ENCODE results near the gene TMEM120A. TPM values are rescaled to one million over a fixed set of nuclear protein-coding genes. Genes with fewer than 3 reads are reported as not detected.
A peak's percentile ranks its signal among the peaks of the same experiment; 100 is the strongest.
"Not testable (repeated sequence)": the region's sequence is repeated elsewhere in the genome, so short reads cannot be mapped to it uniquely, and the experiment has no call there.

Gene TMEM120A
- total RNA-seq = 163 TPM
- long read RNA-seq, transcript TMEM120A-214 (12 exons, 1,456 nt) = major isoform, 183 of 250 reads
- long read RNA-seq, transcript TMEM120A-203 (12 exons, 1,161 nt) = minor isoform, 9 of 250 reads
- long read RNA-seq, transcript TMEM120A-204 (11 exons, 1,352 nt) = minor isoform, 18 of 250 reads
- long read RNA-seq, partial matches to known transcripts = 11 of 250 reads
- long read RNA-seq, other reads (novel, unspliced or antisense) = 29 of 250 reads

DNA sequence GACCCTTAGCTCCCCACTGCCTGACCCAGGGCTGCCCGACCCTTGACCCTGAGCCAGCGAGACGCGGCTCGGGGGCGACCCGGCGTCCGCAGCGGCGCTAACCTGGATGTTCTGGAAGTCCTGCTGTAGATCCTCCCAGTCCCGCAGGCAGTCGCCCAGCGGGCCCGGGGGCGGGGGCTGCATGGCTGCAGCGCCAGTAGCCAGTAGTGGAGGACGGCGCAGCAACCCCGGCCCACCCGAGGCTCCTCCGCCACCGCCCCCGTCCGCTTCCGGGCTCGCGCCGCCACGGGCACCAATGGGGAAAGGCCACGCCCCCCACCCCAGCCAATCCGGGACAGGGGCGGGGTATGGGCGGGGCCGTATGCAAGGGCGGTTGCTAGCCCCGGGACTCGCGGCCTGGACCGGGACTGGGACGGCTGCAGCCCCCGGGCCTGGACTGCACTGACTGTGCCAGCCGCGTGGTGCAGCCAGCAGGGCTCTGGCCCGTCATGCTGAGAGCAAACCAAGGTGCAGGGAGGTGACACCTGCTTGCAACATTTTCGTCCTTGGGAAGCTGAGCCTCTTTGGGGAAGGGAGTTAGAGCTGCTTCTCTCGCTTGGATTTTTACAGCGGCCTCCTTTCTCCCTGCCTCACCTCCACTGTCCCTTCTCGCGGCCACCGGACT lies at the start of gene TMEM120A:
Gene TMEM120A (minus strand): TSS at position 208 of the 664 bp plus-strand sequence. CDS start 25 bp downstream, at position 183.
- Histone ChIP-seq H3K9me3 (replicated peaks) (no peaks in the 10 kb centered on the region), H3K27me3 (ENCODE audit: low read depth) (no peaks in the 10 kb centered on the region), H3K4me1 (peaks cover 59% of the 10 kb centered on the region), H3K27ac (replicated peaks) (peak within 1 kb of the TSS; percentile 99), H3K36me3 (peaks cover 4% of the 10 kb centered on the region), H3K4me3 (peak within 1 kb of the TSS; percentile 99)
- intact Hi-C loops (cut with micrococcal nuclease) = no loop called here
- TF ChIP-seq, protein P1, sequence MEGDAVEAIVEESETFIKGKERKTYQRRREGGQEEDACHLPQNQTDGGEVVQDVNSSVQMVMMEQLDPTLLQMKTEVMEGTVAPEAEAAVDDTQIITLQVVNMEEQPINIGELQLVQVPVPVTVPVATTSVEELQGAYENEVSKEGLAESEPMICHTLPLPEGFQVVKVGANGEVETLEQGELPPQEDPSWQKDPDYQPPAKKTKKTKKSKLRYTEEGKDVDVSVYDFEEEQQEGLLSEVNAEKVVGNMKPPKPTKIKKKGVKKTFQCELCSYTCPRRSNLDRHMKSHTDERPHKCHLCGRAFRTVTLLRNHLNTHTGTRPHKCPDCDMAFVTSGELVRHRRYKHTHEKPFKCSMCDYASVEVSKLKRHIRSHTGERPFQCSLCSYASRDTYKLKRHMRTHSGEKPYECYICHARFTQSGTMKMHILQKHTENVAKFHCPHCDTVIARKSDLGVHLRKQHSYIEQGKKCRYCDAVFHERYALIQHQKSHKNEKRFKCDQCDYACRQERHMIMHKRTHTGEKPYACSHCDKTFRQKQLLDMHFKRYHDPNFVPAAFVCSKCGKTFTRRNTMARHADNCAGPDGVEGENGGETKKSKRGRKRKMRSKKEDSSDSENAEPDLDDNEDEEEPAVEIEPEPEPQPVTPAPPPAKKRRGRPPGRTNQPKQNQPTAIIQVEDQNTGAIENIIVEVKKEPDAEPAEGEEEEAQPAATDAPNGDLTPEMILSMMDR (IDR thresholded peaks at IDR 0.05; ENCODE audit: borderline replicate concordance) = peak; percentile 56
- peak; percentile 98 for DNase-seq

DNA sequence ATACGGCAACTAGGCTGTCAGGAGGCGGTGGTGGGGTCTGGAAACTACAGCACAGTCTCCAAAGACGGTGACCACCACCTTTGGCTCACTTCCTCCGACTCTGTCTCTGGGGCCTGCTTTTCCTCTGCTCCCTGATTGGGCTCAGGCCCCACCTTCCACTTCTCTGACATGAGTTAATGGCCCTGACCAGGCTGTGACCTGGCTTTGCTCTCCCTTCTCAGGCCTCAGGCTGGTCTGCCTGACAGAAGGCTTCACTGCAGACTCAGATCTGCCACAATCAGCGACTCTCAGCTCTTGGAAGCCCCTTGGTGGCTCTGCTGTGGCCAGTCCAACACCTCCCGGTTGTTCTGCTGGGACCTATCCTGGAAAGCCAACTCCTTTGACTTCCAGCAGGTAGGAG lies 45.7 kb upstream of the TMEM120A start:
- peaks cover 8% of the 10 kb centered on the region for H3K4me1 ChIP-seq
- TF ChIP-seq, protein P1 (IDR thresholded peaks at IDR 0.05; ENCODE audit: borderline replicate concordance) = no peak
- no peak for DNase-seq
- H3K27me3 ChIP-seq (ENCODE audit: low read depth) = no peaks in the 10 kb centered on the region
- H3K9me3 ChIP-seq (replicated peaks) = no peaks in the 10 kb centered on the region
- H3K27ac ChIP-seq (replicated peaks) = no peak overlapping the region
- intact Hi-C loops (cut with micrococcal nuclease) = no loop called here
- no peak overlapping the region for H3K4me3 ChIP-seq
- peaks cover 10% of the 10 kb centered on the region for H3K36me3 ChIP-seq

DNA sequence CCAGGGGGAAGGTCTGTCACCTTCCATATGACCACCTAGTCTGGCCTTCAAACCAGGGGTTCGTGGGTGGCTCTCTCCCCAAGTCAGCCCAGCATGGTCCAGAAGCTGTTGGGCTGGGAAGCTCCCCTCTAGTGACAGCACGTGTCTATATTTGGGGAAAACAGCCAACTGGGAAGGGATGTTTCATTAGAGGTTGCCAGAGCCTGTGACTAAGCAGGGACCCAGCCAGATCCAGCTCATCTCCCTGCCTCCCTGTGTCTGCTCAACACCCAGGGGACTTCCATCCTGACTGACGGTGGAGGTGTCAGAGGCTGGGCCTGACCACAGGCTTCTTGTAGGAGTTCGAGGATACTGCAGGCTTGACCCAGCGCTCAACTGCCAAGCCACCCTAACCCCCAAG lies 42.9 kb upstream of the TMEM120A start:
- intact Hi-C loops (cut with micrococcal nuclease) = no loop called here
- Histone ChIP-seq H3K4me1 (peaks cover 6% of the 10 kb centered on the region), H3K36me3 (peaks cover 10% of the 10 kb centered on the region), H3K27me3 (ENCODE audit: low read depth) (no peaks in the 10 kb centered on the region), H3K9me3 (replicated peaks) (no peaks in the 10 kb centered on the region), H3K4me3 (no peak overlapping the region), H3K27ac (replicated peaks) (no peak overlapping the region)
- DNase-seq = no peak
- TF ChIP-seq, protein P1 (IDR thresholded peaks at IDR 0.05; ENCODE audit: borderline replicate concordance) = no peak

DNA sequence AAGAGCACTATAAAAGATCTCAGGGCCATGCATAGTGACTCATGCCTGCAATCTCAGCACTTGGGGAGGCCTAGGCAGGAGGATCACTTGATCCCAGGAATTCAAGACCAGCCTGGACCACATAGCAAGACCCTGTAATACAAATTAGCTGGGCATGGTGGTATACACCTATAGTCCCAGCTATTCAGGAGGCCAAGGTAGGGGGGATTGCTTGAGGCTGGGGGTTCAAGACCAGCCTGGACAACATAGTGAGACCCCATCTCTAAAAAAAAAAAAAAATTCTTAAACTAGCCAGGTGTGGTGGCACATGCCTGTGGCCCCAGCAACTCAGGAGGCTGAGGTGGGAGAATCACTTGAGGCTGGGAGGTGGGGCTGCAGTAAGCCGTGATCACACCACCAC lies 37.6 kb upstream of the TMEM120A start:
- Histone ChIP-seq H3K9me3 (replicated peaks) (no peaks in the 10 kb centered on the region), H3K36me3 (peaks cover 15% of the 10 kb centered on the region), H3K4me3 (no peak overlapping the region), H3K4me1 (peaks cover under 1% of the 10 kb centered on the region), H3K27ac (replicated peaks) (no peak overlapping the region), H3K27me3 (ENCODE audit: low read depth) (no peaks in the 10 kb centered on the region)
- TF ChIP-seq, protein P1 (IDR thresholded peaks at IDR 0.05; ENCODE audit: borderline replicate concordance) = no peak
- no peak for DNase-seq
- intact Hi-C loops (cut with micrococcal nuclease) = no loop called here

DNA sequence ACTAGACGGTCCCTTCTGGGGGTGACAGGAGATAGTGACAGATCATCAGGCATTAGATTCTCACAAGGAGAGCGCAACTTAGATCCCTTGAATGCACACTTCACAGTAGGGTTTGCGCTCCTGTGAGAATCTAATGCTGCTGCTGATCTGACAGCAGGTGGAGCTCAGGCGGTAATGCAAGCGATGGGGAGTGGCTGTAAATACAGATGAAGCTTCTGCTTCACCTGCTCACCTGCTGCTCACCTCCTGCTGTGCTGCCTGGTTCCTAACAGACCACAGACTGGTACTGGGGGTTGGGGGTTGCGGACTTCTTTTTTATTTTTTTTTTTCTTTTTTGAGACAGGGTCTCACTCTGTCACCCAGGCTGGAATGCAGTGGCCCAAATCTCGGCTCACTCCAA lies 35.3 kb upstream of the TMEM120A start:
- intact Hi-C loops (cut with micrococcal nuclease); H3K27ac ChIP-seq (replicated peaks); H3K4me3 ChIP-seq; H3K27me3 ChIP-seq (ENCODE audit: low read depth); H3K4me1 ChIP-seq; DNase-seq; H3K9me3 ChIP-seq (replicated peaks): not testable (repeated sequence)
- peaks cover 22% of the 10 kb centered on the region for H3K36me3 ChIP-seq

DNA sequence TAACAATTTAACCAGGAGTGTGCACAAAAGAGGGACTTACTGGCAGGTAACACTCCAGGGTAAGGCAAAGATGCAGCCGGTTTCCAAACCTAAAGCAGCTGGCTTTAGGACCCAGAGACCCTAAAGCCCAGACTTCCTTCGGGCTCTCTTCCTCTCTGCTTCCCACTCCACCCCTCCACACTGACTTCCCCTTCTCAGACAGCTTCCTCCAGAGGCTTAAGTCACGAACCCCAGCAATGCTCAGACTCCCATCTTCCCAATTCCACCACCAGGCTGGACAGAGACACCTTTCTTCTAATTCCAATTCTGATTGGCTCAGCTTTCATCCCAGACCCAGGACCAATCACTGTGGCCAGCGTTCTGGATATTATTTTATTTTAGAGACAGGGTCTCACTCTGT lies 28.6 kb upstream of the TMEM120A start:
- intact Hi-C loops (cut with micrococcal nuclease) = no loop called here
- TF ChIP-seq, protein P1 (IDR thresholded peaks at IDR 0.05; ENCODE audit: borderline replicate concordance) = no peak
- Histone ChIP-seq H3K9me3 (replicated peaks) (no peaks in the 10 kb centered on the region), H3K27me3 (ENCODE audit: low read depth) (no peaks in the 10 kb centered on the region), H3K27ac (replicated peaks) (no peak overlapping the region), H3K36me3 (peaks cover 31% of the 10 kb centered on the region), H3K4me3 (no peak overlapping the region), H3K4me1 (peaks cover 15% of the 10 kb centered on the region)
- no peak for DNase-seq
